ENCODE measurements around the gene RNF144A. TPM values are rescaled to one million over a fixed set of nuclear protein-coding genes. Genes with fewer than 3 reads are reported as not detected.

Gene RNF144A
- total and polyA plus RNA-seq, 2 experiments from 2014 or later, result 6.3 to 24.1 TPM

DNA sequence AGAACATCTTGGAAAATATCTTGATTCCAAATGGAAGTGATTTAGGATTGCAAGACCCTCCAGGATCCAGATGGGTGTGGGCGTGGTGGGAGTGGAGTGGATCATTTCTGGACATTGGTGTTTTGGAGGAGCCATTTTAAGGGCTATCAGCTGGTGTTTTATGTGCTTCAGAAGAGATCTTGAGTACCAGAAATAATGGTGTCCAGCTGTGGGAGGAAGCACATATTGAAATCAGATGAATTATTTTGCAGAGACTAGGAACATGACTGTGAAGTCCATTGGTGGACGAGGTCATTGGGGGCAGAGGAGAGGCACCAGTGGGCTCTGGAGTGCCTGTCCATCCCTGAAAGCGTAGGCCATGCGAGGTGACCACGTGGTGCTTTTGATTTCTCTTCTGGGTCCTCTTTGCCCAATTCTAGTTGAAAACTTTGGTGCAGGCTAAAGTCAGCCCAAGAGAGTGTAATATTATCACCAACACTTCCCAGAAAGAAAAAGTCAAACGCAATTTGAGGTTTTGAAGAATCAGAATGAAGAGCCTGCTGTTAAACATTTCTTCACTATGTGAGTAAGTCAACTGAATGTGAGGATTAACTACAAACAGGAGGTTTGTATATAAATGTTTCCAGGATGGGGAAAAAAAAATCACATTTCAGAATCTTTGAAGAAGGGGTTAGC, 31.6 kb downstream of the RNF144A start:
- TF ChIP-seq, protein P1, sequence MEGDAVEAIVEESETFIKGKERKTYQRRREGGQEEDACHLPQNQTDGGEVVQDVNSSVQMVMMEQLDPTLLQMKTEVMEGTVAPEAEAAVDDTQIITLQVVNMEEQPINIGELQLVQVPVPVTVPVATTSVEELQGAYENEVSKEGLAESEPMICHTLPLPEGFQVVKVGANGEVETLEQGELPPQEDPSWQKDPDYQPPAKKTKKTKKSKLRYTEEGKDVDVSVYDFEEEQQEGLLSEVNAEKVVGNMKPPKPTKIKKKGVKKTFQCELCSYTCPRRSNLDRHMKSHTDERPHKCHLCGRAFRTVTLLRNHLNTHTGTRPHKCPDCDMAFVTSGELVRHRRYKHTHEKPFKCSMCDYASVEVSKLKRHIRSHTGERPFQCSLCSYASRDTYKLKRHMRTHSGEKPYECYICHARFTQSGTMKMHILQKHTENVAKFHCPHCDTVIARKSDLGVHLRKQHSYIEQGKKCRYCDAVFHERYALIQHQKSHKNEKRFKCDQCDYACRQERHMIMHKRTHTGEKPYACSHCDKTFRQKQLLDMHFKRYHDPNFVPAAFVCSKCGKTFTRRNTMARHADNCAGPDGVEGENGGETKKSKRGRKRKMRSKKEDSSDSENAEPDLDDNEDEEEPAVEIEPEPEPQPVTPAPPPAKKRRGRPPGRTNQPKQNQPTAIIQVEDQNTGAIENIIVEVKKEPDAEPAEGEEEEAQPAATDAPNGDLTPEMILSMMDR (IDR thresholded peaks at IDR 0.05; ENCODE audit: low read depth, low read length), result no peak
- no peak overlapping the region for H3K27ac ChIP-seq
- H3K4me3 ChIP-seq, result no peak overlapping the region
- no peaks in the 10 kb centered on the region for H3K4me1 ChIP-seq (ENCODE audit: low read depth)
- no peaks in the 10 kb centered on the region for H3K9me3 ChIP-seq (ENCODE audit: low read depth)
- H3K36me3 ChIP-seq, result no peaks in the 10 kb centered on the region
- no peaks in the 10 kb centered on the region for H3K27me3 ChIP-seq
- no peak for DNase-seq (ENCODE audit: low read depth in 1 of 2, low spot score in 1 of 2)

DNA sequence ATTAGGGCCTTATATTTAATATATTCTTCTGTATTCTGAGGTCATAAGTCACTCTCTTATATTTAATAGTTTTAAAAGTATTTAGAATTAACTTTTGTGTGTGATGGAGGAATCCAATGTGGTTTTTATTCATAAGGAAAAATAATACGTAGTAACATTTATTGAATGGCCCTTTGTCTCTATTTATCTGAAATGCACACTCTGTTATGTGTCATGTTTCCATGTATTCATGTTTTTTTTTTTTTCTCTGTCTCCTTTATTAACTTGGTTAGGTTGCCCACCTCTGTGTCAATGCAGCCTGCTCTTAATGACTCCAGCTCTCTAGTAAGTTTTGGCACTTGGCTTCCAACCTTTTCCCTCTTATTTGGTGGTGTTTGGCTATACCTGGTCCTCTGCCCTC, 33.8 kb downstream of the RNF144A start:
- TF ChIP-seq, protein P1 (IDR thresholded peaks at IDR 0.05; ENCODE audit: low read depth, low read length), result no peak
- Histone ChIP-seq H3K4me1 (ENCODE audit: low read depth) (peaks cover 9% of the 10 kb centered on the region), H3K9me3 (ENCODE audit: low read depth) (no peaks in the 10 kb centered on the region), H3K4me3 (no peak overlapping the region), H3K36me3 (no peaks in the 10 kb centered on the region), H3K27ac (no peak overlapping the region), H3K27me3 (no peaks in the 10 kb centered on the region)
- DNase-seq (ENCODE audit: low read depth in 1 of 2, low spot score in 1 of 2), result no peak

DNA sequence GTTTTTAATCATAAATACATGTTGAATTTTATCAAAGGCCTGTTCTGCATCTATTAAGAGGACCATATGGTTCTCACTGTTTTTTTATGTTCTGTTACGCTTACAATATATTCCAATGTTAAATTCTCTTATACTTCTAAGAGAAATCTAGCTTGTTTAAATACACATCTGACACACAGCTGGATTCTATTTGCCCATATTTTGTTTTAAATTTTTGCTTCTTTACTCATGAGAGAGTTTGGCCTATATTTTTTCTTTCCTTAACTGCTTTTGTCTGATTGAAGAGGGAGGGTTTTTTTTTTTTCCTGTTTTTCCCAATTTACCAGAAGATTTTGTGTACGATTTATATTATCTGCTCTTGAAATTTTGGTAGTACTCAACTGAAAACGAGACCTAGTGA, 34.9 kb downstream of the RNF144A start:
- TF ChIP-seq, protein P1 (IDR thresholded peaks at IDR 0.05; ENCODE audit: low read depth, low read length), result no peak
- H3K36me3 ChIP-seq, result no peaks in the 10 kb centered on the region

DNA sequence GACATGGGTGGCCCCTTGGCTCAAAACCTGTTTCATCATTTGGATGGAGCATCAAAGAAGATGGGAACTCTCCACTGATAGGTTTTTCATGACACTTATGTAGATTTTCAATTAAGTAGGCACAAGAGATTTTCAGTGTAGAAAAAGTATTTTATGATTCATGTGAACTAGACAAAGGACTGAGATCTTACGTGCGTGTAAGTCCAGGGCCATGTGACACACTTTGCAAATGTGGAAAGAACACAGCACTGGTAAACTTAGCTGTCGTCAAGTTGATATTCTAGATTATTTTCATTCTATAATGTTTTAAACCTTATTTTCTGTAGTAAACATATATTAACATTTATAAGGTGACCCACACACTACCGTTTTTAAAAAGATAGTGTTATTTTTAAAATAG, 37.4 kb downstream of the RNF144A start:
- Histone ChIP-seq H3K36me3 (no peaks in the 10 kb centered on the region), H3K4me1 (ENCODE audit: low read depth) (peaks cover 34% of the 10 kb centered on the region), H3K27ac (no peak overlapping the region), H3K9me3 (ENCODE audit: low read depth) (no peaks in the 10 kb centered on the region), H3K4me3 (no peak overlapping the region), H3K27me3 (no peaks in the 10 kb centered on the region)
- TF ChIP-seq, protein P1 (IDR thresholded peaks at IDR 0.05; ENCODE audit: low read depth, low read length), result no peak
- DNase-seq (ENCODE audit: low read depth in 1 of 2, low spot score in 1 of 2), result no peak

More for the DNA sequence above, 34.9 kb downstream of the RNF144A start:
- Histone ChIP-seq H3K9me3 (ENCODE audit: low read depth) (no peaks in the 10 kb centered on the region), H3K27me3 (no peaks in the 10 kb centered on the region), H3K27ac (no peak overlapping the region), H3K4me3 (no peak overlapping the region), H3K4me1 (ENCODE audit: low read depth) (peaks cover 20% of the 10 kb centered on the region)
- DNase-seq (ENCODE audit: low read depth in 1 of 2, low spot score in 1 of 2), result no peak

DNA sequence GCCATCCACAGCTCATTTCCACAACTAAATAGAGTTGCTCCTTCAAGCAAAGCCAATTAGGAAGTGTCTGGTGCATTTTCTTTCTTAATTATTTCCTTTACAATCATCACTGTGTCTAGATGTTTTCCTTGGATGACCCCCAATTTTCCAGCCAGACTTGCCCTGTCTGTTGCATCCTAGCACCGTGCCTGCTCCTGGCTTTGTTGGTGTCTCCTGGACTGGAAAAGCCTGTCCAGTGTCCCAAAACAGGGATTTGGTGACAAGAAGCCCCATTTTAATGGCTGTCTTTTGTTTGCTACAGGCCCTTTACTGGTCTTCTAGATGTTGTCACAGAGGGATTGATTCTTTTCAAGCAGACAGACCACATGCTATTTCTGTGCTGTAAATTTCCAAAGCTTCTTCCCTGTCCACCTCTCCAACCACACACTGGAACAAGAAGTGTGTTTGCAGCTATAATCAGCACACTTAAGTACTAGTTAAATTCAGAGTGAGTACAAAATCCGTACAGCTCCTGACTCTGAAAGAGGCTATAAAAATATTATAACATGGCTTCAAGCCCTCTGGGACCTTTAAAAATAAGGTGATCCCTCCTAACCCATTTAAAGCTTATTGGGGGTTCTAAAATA, 38.4 kb downstream of the RNF144A start:
- TF ChIP-seq, protein P1 (IDR thresholded peaks at IDR 0.05; ENCODE audit: low read depth, low read length), result no peak
- DNase-seq (ENCODE audit: low read depth in 1 of 2, low spot score in 1 of 2), result peak in 1 of 2 donors; percentile 32
- Histone ChIP-seq H3K9me3 (ENCODE audit: low read depth) (no peaks in the 10 kb centered on the region), H3K27ac (peak overlapping the region; percentile 40), H3K27me3 (no peaks in the 10 kb centered on the region), H3K4me3 (no peak overlapping the region), H3K36me3 (no peaks in the 10 kb centered on the region), H3K4me1 (ENCODE audit: low read depth) (peaks cover 36% of the 10 kb centered on the region)
